ENCODE results near the gene FBLN1.

Gene FBLN1

GRCh38 chr22:45496451-45496941 is 6.2 kb upstream of the FBLN1 start:
- Histone ChIP-seq H3K27ac (ENCODE audit: extremely low read depth, low read depth, low read length) (no peak overlapping the region), H3K4me3 (ENCODE audit: low read depth, low read length) (no peak overlapping the region), H3K36me3 (ENCODE audit: control insufficient read depth in 2 of 2, insufficient read depth in 1 of 2, low read length in 2 of 2) (no peaks in the 10 kb centered on the region), H3K4me1 (ENCODE audit: control insufficient read depth, insufficient read depth, low read length) (no peaks in the 10 kb centered on the region), H3K9me3 (ENCODE audit: control insufficient read depth, insufficient read depth, low read depth, low read length) (no peaks in the 10 kb centered on the region)
- no peak for TF ChIP-seq ZNF843 (tag by site-specific recombination; IDR thresholded peaks at IDR 0.05)
- TF ChIP-seq ZNF626 (tag by site-specific recombination; IDR thresholded peaks at IDR 0.05), result no peak
- no peak for TF ChIP-seq SCRT1 (tag by site-specific recombination; IDR thresholded peaks at IDR 0.05; ENCODE audit: borderline replicate concordance)
- no peak for TF ChIP-seq PRDM2 (tag by site-specific recombination; IDR thresholded peaks at IDR 0.05; ENCODE audit: borderline replicate concordance)
- TF ChIP-seq ZBTB48 (tag by site-specific recombination; IDR thresholded peaks at IDR 0.05), result no peak
- no peak for TF ChIP-seq GLI2 (tag by site-specific recombination; IDR thresholded peaks at IDR 0.05; ENCODE audit: borderline replicate concordance, low read depth)
- no peak for TF ChIP-seq ZNF529 (tag by site-specific recombination; IDR thresholded peaks at IDR 0.05; ENCODE audit: insufficient replicate concordance)
- 0 out of 2 replicates have a peak, but pooled peaks have one; percentile 30 for TF ChIP-seq ZIC2 (tag by site-specific recombination; IDR thresholded peaks at IDR 0.05)
- TF ChIP-seq SCRT2 (tag by site-specific recombination; IDR thresholded peaks at IDR 0.05), result 0 out of 2 replicates have a peak, but pooled peaks have one; percentile 22
- TF ChIP-seq ZNF701 (tag by site-specific recombination; IDR thresholded peaks at IDR 0.05), result no peak
- TF ChIP-seq, protein P1, sequence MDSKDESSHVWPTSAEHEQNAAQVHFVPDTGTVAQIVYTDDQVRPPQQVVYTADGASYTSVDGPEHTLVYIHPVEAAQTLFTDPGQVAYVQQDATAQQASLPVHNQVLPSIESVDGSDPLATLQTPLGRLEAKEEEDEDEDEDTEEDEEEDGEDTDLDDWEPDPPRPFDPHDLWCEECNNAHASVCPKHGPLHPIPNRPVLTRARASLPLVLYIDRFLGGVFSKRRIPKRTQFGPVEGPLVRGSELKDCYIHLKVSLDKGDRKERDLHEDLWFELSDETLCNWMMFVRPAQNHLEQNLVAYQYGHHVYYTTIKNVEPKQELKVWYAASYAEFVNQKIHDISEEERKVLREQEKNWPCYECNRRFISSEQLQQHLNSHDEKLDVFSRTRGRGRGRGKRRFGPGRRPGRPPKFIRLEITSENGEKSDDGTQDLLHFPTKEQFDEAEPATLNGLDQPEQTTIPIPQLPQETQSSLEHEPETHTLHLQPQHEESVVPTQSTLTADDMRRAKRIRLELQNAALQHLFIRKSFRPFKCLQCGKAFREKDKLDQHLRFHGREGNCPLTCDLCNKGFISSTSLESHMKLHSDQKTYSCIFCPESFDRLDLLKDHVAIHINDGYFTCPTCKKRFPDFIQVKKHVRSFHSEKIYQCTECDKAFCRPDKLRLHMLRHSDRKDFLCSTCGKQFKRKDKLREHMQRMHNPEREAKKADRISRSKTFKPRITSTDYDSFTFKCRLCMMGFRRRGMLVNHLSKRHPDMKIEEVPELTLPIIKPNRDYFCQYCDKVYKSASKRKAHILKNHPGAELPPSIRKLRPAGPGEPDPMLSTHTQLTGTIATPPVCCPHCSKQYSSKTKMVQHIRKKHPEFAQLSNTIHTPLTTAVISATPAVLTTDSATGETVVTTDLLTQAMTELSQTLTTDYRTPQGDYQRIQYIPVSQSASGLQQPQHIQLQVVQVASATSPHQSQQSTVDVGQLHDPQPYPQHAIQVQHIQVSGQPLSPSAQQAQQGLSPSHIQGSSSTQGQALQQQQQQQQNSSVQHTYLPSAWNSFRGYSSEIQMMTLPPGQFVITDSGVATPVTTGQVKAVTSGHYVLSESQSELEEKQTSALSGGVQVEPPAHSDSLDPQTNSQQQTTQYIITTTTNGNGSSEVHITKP (tag by site-specific recombination; IDR thresholded peaks at IDR 0.05), result no peak
- TF ChIP-seq ZBTB7A (tag by site-specific recombination; IDR thresholded peaks at IDR 0.05; ENCODE audit: low read depth), result no peak
- ChIA-PET POLR2A (no interaction called here), CTCF (interaction anchor here (0.6 kb wide), 1 partner anchor 541 kb away, joined by 3 read pairs; no protein-coding TSS in a partner anchor)

DNA sequence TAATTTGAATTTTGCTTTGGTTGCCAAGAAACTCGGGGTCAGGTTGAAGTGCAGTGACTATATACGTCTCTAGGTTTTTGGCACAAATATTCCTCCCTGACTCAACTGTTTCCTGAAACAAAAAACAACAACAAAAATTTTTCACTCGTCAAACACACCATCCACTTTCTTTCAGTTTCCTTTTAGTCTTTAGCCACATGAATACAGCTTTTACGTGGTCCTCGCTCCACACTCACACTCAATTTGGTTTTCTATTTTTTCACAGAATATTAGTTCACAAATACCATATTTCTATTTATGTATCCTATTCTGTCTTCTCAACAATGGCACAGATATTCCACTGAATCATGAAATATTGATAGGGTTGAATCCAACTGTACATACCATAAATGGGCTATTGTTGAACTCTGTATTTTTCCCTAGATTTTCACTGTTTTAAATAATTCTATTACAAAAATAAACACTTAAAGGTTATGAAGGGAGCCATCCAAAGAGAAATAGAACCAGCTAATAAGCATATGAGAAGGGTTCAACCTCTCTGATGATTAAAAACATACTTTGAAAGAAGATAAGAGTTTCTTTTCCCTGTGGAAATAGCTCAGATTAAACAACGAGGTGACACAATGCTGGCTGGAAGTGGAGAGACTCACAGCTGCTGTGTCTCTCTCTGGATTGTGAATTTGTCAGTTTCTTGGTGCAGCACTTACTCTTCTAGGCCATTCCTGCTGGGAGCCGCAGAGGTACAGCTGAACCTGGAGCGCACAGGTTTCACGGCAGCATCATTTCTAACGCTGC is 5.1 kb upstream of the FBLN1 start:
- H3K36me3 ChIP-seq (ENCODE audit: control insufficient read depth in 2 of 2, insufficient read depth in 1 of 2, low read length in 2 of 2), result no peaks in the 10 kb centered on the region
- ChIA-PET CTCF (interaction anchor here (0.6 kb wide), 1 partner anchor 540 kb away, joined by 3 read pairs; no protein-coding TSS in a partner anchor), POLR2A (no interaction called here)
- H3K4me1 ChIP-seq (ENCODE audit: control insufficient read depth, insufficient read depth, low read length), result no peaks in the 10 kb centered on the region; the same call in 1 of the 2 replicates
- TF ChIP-seq ZNF660 (tag by site-specific recombination; IDR thresholded peaks at IDR 0.05), result no peak
- TF ChIP-seq, protein P2, sequence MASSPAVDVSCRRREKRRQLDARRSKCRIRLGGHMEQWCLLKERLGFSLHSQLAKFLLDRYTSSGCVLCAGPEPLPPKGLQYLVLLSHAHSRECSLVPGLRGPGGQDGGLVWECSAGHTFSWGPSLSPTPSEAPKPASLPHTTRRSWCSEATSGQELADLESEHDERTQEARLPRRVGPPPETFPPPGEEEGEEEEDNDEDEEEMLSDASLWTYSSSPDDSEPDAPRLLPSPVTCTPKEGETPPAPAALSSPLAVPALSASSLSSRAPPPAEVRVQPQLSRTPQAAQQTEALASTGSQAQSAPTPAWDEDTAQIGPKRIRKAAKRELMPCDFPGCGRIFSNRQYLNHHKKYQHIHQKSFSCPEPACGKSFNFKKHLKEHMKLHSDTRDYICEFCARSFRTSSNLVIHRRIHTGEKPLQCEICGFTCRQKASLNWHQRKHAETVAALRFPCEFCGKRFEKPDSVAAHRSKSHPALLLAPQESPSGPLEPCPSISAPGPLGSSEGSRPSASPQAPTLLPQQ (tag by site-specific recombination; IDR thresholded peaks at IDR 0.05), result no peak
- no peak for TF ChIP-seq SCRT1 (tag by site-specific recombination; IDR thresholded peaks at IDR 0.05; ENCODE audit: borderline replicate concordance)
- no peak for TF ChIP-seq ZNF701 (tag by site-specific recombination; IDR thresholded peaks at IDR 0.05)
- no peak for TF ChIP-seq ZNF549 (tag by site-specific recombination; IDR thresholded peaks at IDR 0.05)
- no peak for TF ChIP-seq TCF7L2 (IDR thresholded peaks at IDR 0.05; ENCODE audit: borderline replicate concordance, low read depth, low read length)
- H3K9me3 ChIP-seq (ENCODE audit: control insufficient read depth, insufficient read depth, low read depth, low read length), result no peaks in the 10 kb centered on the region
- H3K4me3 ChIP-seq (ENCODE audit: low read depth, low read length), result no peak overlapping the region
- no peak overlapping the region for H3K27ac ChIP-seq (ENCODE audit: extremely low read depth, low read depth, low read length)

All from HEK293 (cell line).